GM19193 (cell line): ENCODE data around the gene CSRNP3.

Experiments used
- POLR2A ChIP-seq: IDR thresholded peaks from 4 replicates; pipeline ENCODE4 v1.6.1; 2011; ENCODE audit not compliant: insufficient read depth, insufficient read length; ENCODE audit errors: extremely low read depth

The CSRNP3 gene

GRCh38 chr2:165697748-165698443 lies 228.4 kb downstream of the CSRNP3 start:
- no peak for TF ChIP-seq POLR2A

GRCh38 chr2:165698444-165698884 lies 229.0 kb downstream of the CSRNP3 start:
- no peak for TF ChIP-seq POLR2A

- TF ChIP-seq POLR2A = no peak
These were observed 230.4 kb downstream of the CSRNP3 start for GRCh38 chr2:165699946-165700345.

GRCh38 chr2:165700531-165700930 lies 231.0 kb downstream of the CSRNP3 start:
- TF ChIP-seq POLR2A = no peak

GRCh38 chr2:165701147-165701546 lies 231.6 kb downstream of the CSRNP3 start:
- no peak for TF ChIP-seq POLR2A

- TF ChIP-seq POLR2A = no peak
These were observed 237.5 kb downstream of the CSRNP3 start for GRCh38 chr2:165706960-165707487.

GRCh38 chr2:165716091-165716490 lies 246.6 kb downstream of the CSRNP3 start:
- TF ChIP-seq POLR2A = no peak

GRCh38 chr2:165718610-165719210 lies 249.2 kb downstream of the CSRNP3 start:
- TF ChIP-seq POLR2A = no peak

GRCh38 chr2:165720511-165720910 lies 251.0 kb downstream of the CSRNP3 start:
- no peak for TF ChIP-seq POLR2A

- TF ChIP-seq POLR2A = no peak
These were observed 255.9 kb downstream of the CSRNP3 start for GRCh38 chr2:165725421-165725820.
